Measurements from ENCODE around the gene CAND2. TPM values are rescaled to one million over a fixed set of nuclear protein-coding genes. Genes with fewer than 3 reads are reported as not detected.

Gene CAND2
- total and polyA plus RNA-seq, 9 of the 15 experiments (the other 6 are each of a cell fraction or from before 2014, with no cell fraction given) = 0.91 to 14.9 (median 4.3) TPM

DNA sequence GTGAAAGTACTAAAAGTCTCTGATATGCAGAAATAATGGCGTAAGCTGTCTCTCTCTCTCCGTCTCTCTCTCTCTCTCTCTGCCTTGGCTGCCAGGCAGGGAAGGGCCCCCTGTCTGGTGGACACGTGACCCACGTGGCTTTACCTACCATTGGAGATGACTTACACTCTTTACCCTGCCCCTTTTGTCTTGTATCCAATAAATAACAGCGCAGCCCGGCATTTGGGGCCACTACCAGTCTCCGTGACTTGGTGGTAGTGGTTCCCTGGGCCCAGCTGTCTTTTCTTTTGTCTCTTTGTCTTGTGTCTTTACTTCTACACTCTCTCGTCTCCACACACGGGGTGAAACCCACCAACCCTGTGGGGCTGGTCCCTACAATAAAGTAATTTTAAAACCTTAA is 25.2 kb upstream of the CAND2 start:
- in situ Hi-C loops (cut with MboI) (no loop called here), intact Hi-C loops (cut with micrococcal nuclease) (no loop called here)
- H3K27me3 ChIP-seq (ENCODE audit: control insufficient read depth in 2 of 2, insufficient read depth in 2 of 2, low read length in 2 of 2) = peaks cover 13 to 39% of the 10 kb centered on the region in 2 experiments
- FAIRE-seq (no peak), DNase-seq (ENCODE audit: extremely low read depth in 1 of 4, low spot score in 3 of 4) (no peak), ATAC-seq (no peak)
- H3K9ac ChIP-seq (ENCODE audit: insufficient read depth in 1 of 2, low read depth in 2 of 2, low read length in 2 of 2) = no peak overlapping the region
- no TSS peak for BruUV-seq (replicated peaks)
- H4K20me1 ChIP-seq (replicated peaks; ENCODE audit: control insufficient read depth, insufficient read depth, low read length) = no peaks in the 10 kb centered on the region
- 27% methylated on average over 9 of the region's 9 CpGs for WGBS (ENCODE audit: insufficient coverage, low coverage, missing lambda C conversion rate)
- H3K4me3 ChIP-seq = no peak overlapping the region
- H3K4me1 ChIP-seq (replicated peaks in 1 of 2; ENCODE audit: control insufficient read depth in 2 of 2, insufficient read depth in 2 of 2, low read length in 2 of 2) = peaks cover 0 to 9% of the 10 kb centered on the region in 2 experiments; a peak in 3 of 5 replicates
- no peaks in the 10 kb centered on the region for H3K36me3 ChIP-seq (ENCODE audit: control insufficient read depth, insufficient read depth, low read length)
- CTCF ChIA-PET (ENCODE audit: low intra/inter-chr PET ratio) = no interaction called here
- H3K79me2 ChIP-seq (ENCODE audit: control insufficient read depth, insufficient read depth, low read length) = no peaks in the 10 kb centered on the region
- H3K27ac ChIP-seq (ENCODE audit: extremely low read depth, low read depth, low read length) = no peak overlapping the region
- no peak for TF ChIP-seq MYBL2 (IDR thresholded peaks at IDR 0.05; ENCODE audit: low read depth)
- TF ChIP-seq MYBL2 (CRISPR knock-in tag; IDR thresholded peaks at IDR 0.05; ENCODE audit: borderline replicate concordance) = no peak
- TF ChIP-seq, protein P1, sequence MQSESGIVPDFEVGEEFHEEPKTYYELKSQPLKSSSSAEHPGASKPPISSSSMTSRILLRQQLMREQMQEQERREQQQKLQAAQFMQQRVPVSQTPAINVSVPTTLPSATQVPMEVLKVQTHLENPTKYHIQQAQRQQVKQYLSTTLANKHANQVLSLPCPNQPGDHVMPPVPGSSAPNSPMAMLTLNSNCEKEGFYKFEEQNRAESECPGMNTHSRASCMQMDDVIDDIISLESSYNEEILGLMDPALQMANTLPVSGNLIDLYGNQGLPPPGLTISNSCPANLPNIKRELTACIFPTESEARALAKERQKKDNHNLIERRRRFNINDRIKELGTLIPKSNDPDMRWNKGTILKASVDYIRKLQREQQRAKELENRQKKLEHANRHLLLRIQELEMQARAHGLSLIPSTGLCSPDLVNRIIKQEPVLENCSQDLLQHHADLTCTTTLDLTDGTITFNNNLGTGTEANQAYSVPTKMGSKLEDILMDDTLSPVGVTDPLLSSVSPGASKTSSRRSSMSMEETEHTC (IDR thresholded peaks at IDR 0.05) = no peak
- no peak for TF ChIP-seq STAT5A (IDR thresholded peaks at IDR 0.05; ENCODE audit: borderline replicate concordance, low read length)
- TF ChIP-seq KLF13 (tag; IDR thresholded peaks at IDR 0.05; ENCODE audit: borderline replicate concordance, low read depth) = no peak
- TF ChIP-seq HDAC2 (IDR thresholded peaks at IDR 0.05) = no peak
- TF ChIP-seq, protein P2, sequence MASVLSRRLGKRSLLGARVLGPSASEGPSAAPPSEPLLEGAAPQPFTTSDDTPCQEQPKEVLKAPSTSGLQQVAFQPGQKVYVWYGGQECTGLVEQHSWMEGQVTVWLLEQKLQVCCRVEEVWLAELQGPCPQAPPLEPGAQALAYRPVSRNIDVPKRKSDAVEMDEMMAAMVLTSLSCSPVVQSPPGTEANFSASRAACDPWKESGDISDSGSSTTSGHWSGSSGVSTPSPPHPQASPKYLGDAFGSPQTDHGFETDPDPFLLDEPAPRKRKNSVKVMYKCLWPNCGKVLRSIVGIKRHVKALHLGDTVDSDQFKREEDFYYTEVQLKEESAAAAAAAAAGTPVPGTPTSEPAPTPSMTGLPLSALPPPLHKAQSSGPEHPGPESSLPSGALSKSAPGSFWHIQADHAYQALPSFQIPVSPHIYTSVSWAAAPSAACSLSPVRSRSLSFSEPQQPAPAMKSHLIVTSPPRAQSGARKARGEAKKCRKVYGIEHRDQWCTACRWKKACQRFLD (CRISPR knock-in tag; IDR thresholded peaks at IDR 0.05) = no peak
- TF ChIP-seq, protein P3, sequence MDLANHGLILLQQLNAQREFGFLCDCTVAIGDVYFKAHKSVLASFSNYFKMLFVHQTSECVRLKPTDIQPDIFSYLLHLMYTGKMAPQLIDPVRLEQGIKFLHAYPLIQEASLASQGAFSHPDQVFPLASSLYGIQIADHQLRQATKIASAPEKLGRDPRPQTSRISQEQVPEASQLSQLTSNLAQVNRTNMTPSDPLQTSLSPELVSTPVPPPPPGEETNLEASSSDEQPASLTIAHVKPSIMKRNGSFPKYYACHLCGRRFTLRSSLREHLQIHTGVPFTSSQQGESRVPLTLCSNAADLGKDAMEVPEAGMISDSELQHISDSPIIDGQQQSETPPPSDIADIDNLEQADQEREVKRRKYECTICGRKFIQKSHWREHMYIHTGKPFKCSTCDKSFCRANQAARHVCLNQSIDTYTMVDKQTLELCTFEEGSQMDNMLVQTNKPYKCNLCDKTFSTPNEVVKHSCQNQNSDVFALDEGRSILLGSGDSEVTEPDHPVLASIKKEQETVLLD (IDR thresholded peaks at IDR 0.05) = no peak
- no peak for TF ChIP-seq ASH1L (IDR thresholded peaks at IDR 0.05; ENCODE audit: borderline replicate concordance, low read depth, partially characterized antibody)
- TF ChIP-seq ZNF239 (CRISPR knock-in tag; IDR thresholded peaks at IDR 0.05) = no peak
- TF ChIP-seq MEF2D (tag; conservative IDR thresholded peaks at IDR 0.05; ENCODE audit: low read depth) = no peak
- TF ChIP-seq POLR2H (tag; IDR thresholded peaks at IDR 0.05; ENCODE audit: low read depth) = no peak
- H3K9me1 ChIP-seq (ENCODE audit: control insufficient read depth, insufficient read depth, low read length) = no peaks in the 10 kb centered on the region
- H3K4me2 ChIP-seq (ENCODE audit: insufficient read depth, low read length) = no peak overlapping the region
- POLR2A ChIA-PET = interaction anchor here (1.3 kb wide), 1 partner anchor 12 kb away, joined by 3 read pairs; the partner anchor contains the start of gene TMEM40
- peaks cover 10% of the 10 kb centered on the region for H3K9me3 ChIP-seq (replicated peaks; ENCODE audit: control insufficient read depth, insufficient read depth, low read depth, low read length)
- no peak overlapping the region for H2AFZ ChIP-seq (ENCODE audit: low read depth, low read length)

Data from K562 (cell line).